ENCODE measurements around the gene PCSK2.

Gene PCSK2

DNA sequence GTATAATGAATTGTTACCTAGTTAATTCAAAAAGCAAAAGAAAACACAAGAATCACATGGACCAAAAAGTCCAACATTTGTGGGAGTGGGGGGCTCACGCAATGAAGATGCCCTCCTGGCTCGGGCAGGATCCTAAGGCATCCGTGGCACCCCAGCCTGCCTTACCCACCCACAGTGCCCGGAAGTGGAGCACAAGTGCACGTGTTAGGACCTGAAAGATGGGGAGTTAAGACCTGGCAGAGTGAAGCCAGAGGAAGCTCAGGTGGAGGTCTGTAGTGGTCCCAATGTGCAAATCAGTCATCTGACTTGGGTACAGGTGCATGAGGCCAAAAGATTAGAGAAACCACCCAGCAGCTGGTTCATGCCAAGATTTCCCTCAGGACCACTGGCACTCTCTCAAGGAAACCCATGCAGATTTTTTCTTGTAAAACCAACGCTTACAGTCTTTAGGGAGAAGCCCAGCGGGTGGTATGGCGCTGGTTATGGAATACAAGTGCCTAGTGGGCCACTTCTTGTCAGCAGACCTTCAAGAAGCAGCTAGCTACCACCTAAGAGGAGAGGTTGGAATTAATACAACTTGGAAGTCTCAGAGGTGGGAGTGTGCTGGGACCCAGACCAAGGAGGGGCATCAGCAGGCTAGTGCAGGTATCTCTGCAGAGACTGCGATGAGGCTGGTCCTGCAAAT is 262.2 kb downstream of the PCSK2 start:
- TF ChIP-seq POU2F2 (IDR thresholded peaks at IDR 0.05; ENCODE audit: low read depth, low read length) (no peak), TAF1 (IDR thresholded peaks at IDR 0.05; ENCODE audit: low read depth, low read length) (no peak), PAX5 (IDR thresholded peaks at IDR 0.05; ENCODE audit: insufficient read depth, low read length, severe bottlenecking) (no peak), POLR2A (IDR thresholded peaks at IDR 0.05; ENCODE audit: low read depth, low read length) (no peak), SPI1 (IDR thresholded peaks at IDR 0.05; ENCODE audit: low read depth, low read length) (no peak), POLR2AphosphoS5 (IDR thresholded peaks at IDR 0.05; ENCODE audit: low read depth, low read length) (no peak)
- no peak for DNase-seq (ENCODE audit: insufficient read length, low spot score)
- FAIRE-seq: no peak

DNA sequence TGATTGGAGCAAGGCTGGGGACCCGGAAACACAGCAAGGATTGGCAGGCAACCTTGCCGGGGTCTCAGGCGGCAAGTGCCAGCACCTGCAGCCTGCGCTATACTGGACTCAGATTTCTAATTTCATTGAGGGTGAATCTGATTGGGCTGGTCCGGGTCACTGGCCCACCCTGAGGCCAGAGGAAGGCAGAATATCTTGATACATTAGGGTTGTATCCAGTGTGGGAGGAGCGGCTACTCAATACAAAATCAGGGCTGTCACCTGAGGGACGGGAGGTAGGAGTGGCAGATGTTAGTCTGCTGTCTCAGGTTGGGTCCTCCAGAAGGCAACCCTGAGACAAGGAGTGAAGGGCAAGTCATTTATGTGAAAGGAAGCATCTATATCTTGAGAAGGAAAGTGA is 263.7 kb downstream of the PCSK2 start:
- FAIRE-seq (no peak), DNase-seq (ENCODE audit: insufficient read length, low spot score) (no peak)
- no peak for TF ChIP-seq POLR2A (IDR thresholded peaks at IDR 0.05; ENCODE audit: low read depth, low read length)
- no peak for TF ChIP-seq PAX5 (IDR thresholded peaks at IDR 0.05; ENCODE audit: insufficient read depth, low read length, severe bottlenecking)
- no peak for TF ChIP-seq TAF1 (IDR thresholded peaks at IDR 0.05; ENCODE audit: low read depth, low read length)
- no peak for TF ChIP-seq SPI1 (IDR thresholded peaks at IDR 0.05; ENCODE audit: low read depth, low read length)
- TF ChIP-seq POU2F2 (IDR thresholded peaks at IDR 0.05; ENCODE audit: low read depth, low read length): no peak
- TF ChIP-seq POLR2AphosphoS5 (IDR thresholded peaks at IDR 0.05; ENCODE audit: low read depth, low read length): no peak

DNA sequence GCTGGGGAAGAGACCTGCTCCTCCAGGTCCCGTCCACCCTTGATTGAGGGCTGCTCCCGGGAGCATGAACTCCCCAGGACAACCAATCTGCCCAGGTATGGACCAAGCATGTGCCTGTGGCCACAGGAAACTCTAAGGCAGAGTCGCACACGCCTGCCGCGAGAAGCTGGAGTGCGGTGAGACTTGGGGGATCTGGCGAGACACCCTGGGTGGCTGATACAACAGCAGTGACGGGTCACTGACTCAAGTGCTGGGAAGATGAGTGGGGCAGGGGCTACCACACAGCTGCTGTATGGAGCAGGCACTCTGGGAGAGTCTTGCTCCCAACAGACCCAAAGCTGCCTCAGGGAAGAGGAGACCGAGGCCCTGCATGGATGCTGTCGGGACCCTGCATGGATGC is 264.2 kb downstream of the PCSK2 start:
- DNase-seq (ENCODE audit: insufficient read length, low spot score): no peak
- no peak for FAIRE-seq
- TF ChIP-seq POLR2A (IDR thresholded peaks at IDR 0.05; ENCODE audit: low read depth, low read length) (no peak), PAX5 (IDR thresholded peaks at IDR 0.05; ENCODE audit: insufficient read depth, low read length, severe bottlenecking) (no peak)

DNA sequence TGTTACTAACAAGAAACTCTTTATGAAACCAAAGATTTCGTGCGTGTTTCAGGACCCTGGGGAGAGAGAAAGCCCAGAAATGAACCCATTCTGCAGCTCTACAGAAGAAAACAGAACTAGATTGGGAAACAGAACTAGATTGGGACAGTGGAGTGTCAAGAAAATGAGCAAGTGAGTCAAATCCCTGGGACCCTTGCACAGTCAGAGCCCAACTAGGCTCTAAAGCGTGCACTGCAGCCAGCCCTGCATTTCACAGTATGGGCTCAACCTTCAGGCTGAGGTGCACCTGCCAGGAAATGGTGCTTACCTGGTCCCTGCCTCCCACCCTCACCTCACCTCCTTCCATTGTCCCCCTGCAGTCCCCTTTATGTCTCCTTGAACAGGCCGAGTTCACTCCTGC is 264.6 kb downstream of the PCSK2 start:
- no peak for TF ChIP-seq POLR2AphosphoS5 (IDR thresholded peaks at IDR 0.05; ENCODE audit: low read depth, low read length)
- TF ChIP-seq POU2F2 (IDR thresholded peaks at IDR 0.05; ENCODE audit: low read depth, low read length): no peak
- TF ChIP-seq POLR2A (IDR thresholded peaks at IDR 0.05; ENCODE audit: low read depth, low read length): no peak
- no peak for TF ChIP-seq TAF1 (IDR thresholded peaks at IDR 0.05; ENCODE audit: low read depth, low read length)
- TF ChIP-seq SPI1 (IDR thresholded peaks at IDR 0.05; ENCODE audit: low read depth, low read length): no peak
- no peak for TF ChIP-seq PAX5 (IDR thresholded peaks at IDR 0.05; ENCODE audit: insufficient read depth, low read length, severe bottlenecking)
- no peak for DNase-seq (ENCODE audit: insufficient read length, low spot score)
- no peak for FAIRE-seq

DNA sequence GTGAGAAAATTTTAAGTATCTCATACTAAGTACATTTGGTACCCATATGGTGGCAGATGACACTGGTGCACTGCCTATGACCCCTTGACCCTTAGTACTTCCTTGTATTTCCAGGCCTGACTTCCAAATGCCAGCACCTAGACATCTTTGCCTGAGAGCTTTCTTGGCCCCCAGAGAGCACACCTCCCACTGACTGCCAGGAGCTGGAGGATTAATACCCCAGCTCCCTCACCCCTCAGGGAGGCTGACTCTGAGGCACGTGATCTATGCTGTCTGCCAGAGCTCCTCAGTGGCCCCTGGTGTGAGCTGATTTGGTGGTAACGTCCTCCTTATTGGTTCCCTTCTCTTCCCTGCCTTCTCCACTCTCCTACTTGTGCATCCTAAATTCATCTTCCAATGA is 266.3 kb downstream of the PCSK2 start:
- DNase-seq (ENCODE audit: insufficient read length, low spot score): no peak
- no peak for FAIRE-seq
- TF ChIP-seq PAX5 (IDR thresholded peaks at IDR 0.05; ENCODE audit: insufficient read depth, low read length, severe bottlenecking): no peak
- TF ChIP-seq TAF1 (IDR thresholded peaks at IDR 0.05; ENCODE audit: low read depth, low read length): no peak
- TF ChIP-seq POLR2AphosphoS5 (IDR thresholded peaks at IDR 0.05; ENCODE audit: low read depth, low read length): no peak
- no peak for TF ChIP-seq POU2F2 (IDR thresholded peaks at IDR 0.05; ENCODE audit: low read depth, low read length)
- TF ChIP-seq POLR2A (IDR thresholded peaks at IDR 0.05; ENCODE audit: low read depth, low read length): no peak
- TF ChIP-seq SPI1 (IDR thresholded peaks at IDR 0.05; ENCODE audit: low read depth, low read length): no peak

DNA sequence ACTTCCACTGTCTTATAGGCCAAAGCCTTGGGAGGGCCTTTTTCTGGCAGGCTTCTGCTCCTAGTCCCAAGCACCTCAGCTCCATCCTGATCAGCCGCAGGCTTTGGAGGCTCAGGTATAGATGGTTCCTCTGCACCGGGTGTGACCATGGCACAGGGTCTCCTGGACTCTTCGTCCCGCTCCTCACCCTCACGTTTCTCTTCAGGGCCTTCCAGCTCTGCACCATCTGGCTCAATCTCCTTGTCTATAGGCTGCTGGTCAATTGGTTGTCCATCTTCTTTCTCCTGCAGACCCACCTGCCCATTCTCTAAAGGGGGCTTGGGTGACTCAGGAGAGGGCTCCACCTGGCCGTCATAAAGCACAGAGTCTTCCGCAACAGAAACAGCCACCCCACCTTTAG is 267.4 kb downstream of the PCSK2 start:
- FAIRE-seq (no peak), DNase-seq (ENCODE audit: insufficient read length, low spot score) (no peak)
- TF ChIP-seq PAX5 (IDR thresholded peaks at IDR 0.05; ENCODE audit: insufficient read depth, low read length, severe bottlenecking): no peak
- TF ChIP-seq POLR2A (IDR thresholded peaks at IDR 0.05; ENCODE audit: low read depth, low read length): no peak
- no peak for TF ChIP-seq POU2F2 (IDR thresholded peaks at IDR 0.05; ENCODE audit: low read depth, low read length)
- TF ChIP-seq POLR2AphosphoS5 (IDR thresholded peaks at IDR 0.05; ENCODE audit: low read depth, low read length): no peak
- no peak for TF ChIP-seq SPI1 (IDR thresholded peaks at IDR 0.05; ENCODE audit: low read depth, low read length)
- no peak for TF ChIP-seq TAF1 (IDR thresholded peaks at IDR 0.05; ENCODE audit: low read depth, low read length)

DNA sequence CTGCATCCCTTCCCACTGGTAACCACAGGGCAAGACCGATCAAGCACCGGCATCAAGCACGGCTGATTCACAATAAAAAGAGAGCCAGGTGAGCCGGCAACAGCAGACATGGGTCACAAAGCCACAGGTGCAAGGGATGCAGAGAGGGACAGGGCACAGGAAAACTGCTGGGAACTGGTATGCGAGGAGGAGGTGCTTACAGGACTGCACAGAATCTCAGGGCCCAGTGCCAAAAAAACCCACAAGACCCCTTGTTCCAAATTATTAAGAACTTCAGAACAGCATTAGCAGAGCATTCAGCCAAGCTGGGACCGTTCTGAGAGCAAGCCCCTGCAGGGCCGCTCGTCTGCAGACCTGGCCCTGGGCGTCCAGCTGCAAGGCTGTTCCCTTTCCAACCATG is 269.0 kb downstream of the PCSK2 start:
- TF ChIP-seq POLR2A (IDR thresholded peaks at IDR 0.05; ENCODE audit: low read depth, low read length) (no peak), PAX5 (IDR thresholded peaks at IDR 0.05; ENCODE audit: insufficient read depth, low read length, severe bottlenecking) (no peak), TAF1 (IDR thresholded peaks at IDR 0.05; ENCODE audit: low read depth, low read length) (no peak), SPI1 (IDR thresholded peaks at IDR 0.05; ENCODE audit: low read depth, low read length) (no peak), POLR2AphosphoS5 (IDR thresholded peaks at IDR 0.05; ENCODE audit: low read depth, low read length) (no peak), POU2F2 (IDR thresholded peaks at IDR 0.05; ENCODE audit: low read depth, low read length) (no peak)
- DNase-seq (ENCODE audit: insufficient read length, low spot score) (no peak), FAIRE-seq (no peak)

DNA sequence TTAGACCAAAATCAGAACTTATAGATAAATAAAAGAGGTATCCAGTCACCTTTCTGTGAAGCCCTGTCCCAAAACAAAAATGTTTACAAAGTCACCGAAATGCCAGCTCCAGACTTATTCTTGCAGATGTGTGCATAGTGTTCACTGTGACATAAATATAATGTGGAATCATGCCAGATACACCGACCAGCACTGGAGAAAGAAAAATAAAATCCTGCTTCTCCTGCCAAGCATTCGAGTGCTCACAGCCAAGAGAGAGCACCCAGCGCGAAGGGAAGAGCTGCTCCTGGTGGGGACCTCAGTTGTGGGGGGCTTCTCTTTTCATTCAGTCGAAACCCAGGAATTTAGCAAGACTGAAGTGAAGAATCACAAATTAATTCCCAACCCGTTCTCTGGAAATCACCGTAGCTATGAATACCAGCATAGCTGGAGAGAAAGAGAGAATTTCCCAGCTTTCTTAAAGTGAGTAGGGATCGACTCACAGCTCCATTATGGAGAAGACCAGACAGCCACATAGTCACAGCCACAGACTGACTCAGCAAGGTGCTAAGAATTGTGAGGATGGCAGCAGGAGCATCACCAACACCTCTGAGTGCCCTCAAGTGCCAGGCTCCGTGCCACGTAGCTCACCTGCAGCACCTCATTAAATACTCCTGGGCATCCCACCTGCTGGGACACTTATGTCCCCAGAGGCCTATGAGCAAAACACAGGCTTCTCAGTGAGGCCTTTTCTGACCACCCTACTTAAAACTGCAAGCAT is 271.2 kb downstream of the PCSK2 start:
- DNase-seq (ENCODE audit: insufficient read length, low spot score) (no peak), FAIRE-seq (no peak)
- TF ChIP-seq POU2F2 (IDR thresholded peaks at IDR 0.05; ENCODE audit: low read depth, low read length): no peak
- TF ChIP-seq PAX5 (IDR thresholded peaks at IDR 0.05; ENCODE audit: insufficient read depth, low read length, severe bottlenecking): no peak
- TF ChIP-seq SPI1 (IDR thresholded peaks at IDR 0.05; ENCODE audit: low read depth, low read length): no peak
- TF ChIP-seq POLR2AphosphoS5 (IDR thresholded peaks at IDR 0.05; ENCODE audit: low read depth, low read length): no peak
- no peak for TF ChIP-seq POLR2A (IDR thresholded peaks at IDR 0.05; ENCODE audit: low read depth, low read length)
- TF ChIP-seq TAF1 (IDR thresholded peaks at IDR 0.05; ENCODE audit: low read depth, low read length): no peak

DNA sequence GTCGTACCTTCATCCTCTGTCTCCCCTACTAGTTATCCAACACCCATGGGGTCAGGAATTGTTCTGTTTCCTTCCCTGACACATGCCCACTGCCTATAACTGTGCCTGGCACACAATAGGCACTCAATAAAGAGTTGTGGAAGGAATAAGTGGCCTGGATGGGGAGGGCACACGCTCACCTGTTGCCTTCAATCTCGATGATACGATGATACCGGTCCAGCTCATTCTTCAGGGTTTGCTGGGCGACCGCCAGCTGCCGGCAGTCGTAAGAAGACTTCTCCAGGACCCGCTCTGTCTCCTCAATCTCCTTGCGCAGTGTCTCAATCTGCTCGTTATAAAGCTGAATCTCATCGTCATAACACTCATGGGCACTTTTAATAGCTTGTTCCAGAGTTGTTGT is 271.8 kb downstream of the PCSK2 start:
- DNase-seq (ENCODE audit: insufficient read length, low spot score): no peak
- FAIRE-seq: no peak
- no peak for TF ChIP-seq POLR2AphosphoS5 (IDR thresholded peaks at IDR 0.05; ENCODE audit: low read depth, low read length)
- no peak for TF ChIP-seq SPI1 (IDR thresholded peaks at IDR 0.05; ENCODE audit: low read depth, low read length)
- no peak for TF ChIP-seq POU2F2 (IDR thresholded peaks at IDR 0.05; ENCODE audit: low read depth, low read length)
- no peak for TF ChIP-seq PAX5 (IDR thresholded peaks at IDR 0.05; ENCODE audit: insufficient read depth, low read length, severe bottlenecking)
- no peak for TF ChIP-seq TAF1 (IDR thresholded peaks at IDR 0.05; ENCODE audit: low read depth, low read length)
- no peak for TF ChIP-seq POLR2A (IDR thresholded peaks at IDR 0.05; ENCODE audit: low read depth, low read length)

Measured in GM12891 (cell line).